T-helper 2 cell treated with Interferon-gamma antibody and Interleukin-4, amounts not matched to agents 5 μg/mL and 100 μg/mL, for 36 hours (primary cell): ENCODE measurements around the gene POLR3B.

Experiments used
- DNase-seq: peaks from one replicate; pipeline ENCODE4 v3.0.0; 2021; ENCODE audit warnings: low spot score
- H3K27ac Mint-ChIP-seq: one replicate; pipeline ENCODE4 v1.8.0; 2021; ENCODE audit warnings: mild to moderate bottlenecking, mixed read lengths
- H3K27me3 Mint-ChIP-seq: one replicate; pipeline ENCODE4 v1.8.0; 2021; ENCODE audit warnings: low read depth, mixed read lengths
- H3K36me3 Mint-ChIP-seq: one replicate; pipeline ENCODE4 v1.8.0; 2021; ENCODE audit warnings: low read depth, mixed read lengths
- H3K4me1 Mint-ChIP-seq: one replicate; pipeline ENCODE4 v1.8.0; 2021; ENCODE audit warnings: low read depth, mixed read lengths
- H3K4me3 Mint-ChIP-seq: one replicate; pipeline ENCODE4 v1.8.0; 2022; ENCODE audit warnings: mild to moderate bottlenecking, moderate library complexity, mixed read lengths
- H3K9me3 Mint-ChIP-seq: one replicate; pipeline ENCODE4 v1.8.0; 2021; ENCODE audit warnings: mixed read lengths

POLR3B gene

DNA sequence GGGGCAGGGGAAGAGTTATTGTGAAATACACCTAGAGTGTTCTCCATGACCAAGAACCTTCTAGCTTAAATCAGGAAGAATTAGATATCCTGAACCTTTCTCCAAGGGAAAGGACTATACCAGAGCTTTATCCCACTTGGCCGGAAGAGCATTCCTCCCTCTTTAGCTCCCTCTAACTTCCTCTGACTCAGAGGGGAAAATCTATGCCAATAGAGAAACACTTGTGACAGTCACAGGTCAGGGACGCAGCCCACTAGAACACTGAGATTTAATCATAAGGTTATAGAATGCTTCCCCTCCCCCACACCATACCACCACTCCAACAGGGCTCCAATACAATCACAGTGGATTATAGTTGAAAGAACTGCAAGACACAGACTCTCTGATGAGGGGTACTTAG, 169.8 kb downstream of the POLR3B start:
- DNase-seq: no peak
- Mint-ChIP-seq H3K36me3 (no peaks in the 10 kb centered on the region), H3K9me3 (peaks cover 4% of the 10 kb centered on the region), H3K27ac (no peak overlapping the region), H3K27me3 (peaks cover 17% of the 10 kb centered on the region), H3K4me3 (no peak overlapping the region), H3K4me1 (no peaks in the 10 kb centered on the region)

DNA sequence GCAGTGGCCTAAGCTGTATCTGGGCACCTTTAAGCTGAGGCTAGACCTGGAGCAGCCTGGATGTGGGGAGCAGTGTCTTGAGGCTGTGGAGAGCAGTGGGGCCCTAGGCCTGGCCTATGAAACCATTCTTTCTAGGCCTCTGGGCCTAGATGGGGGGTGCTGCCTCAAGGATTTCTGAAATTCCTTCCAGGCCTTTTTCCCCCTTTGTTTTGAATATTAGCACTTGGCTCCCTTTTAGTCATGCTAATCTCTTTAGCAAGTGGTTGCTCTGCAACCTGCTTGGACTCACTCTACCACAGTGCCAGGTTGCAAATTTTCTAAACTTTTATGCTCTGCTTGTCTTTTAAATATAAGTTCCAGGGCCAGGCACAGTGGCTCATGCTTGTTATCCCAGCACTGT, 183.7 kb downstream of the POLR3B start:
- H3K4me1 Mint-ChIP-seq: no peaks in the 10 kb centered on the region
- H3K36me3 Mint-ChIP-seq: no peaks in the 10 kb centered on the region
- no peaks in the 10 kb centered on the region for H3K9me3 Mint-ChIP-seq
- no peak overlapping the region for H3K27ac Mint-ChIP-seq
- no peak for DNase-seq
- peaks cover under 1% of the 10 kb centered on the region for H3K27me3 Mint-ChIP-seq
- no peak overlapping the region for H3K4me3 Mint-ChIP-seq

DNA sequence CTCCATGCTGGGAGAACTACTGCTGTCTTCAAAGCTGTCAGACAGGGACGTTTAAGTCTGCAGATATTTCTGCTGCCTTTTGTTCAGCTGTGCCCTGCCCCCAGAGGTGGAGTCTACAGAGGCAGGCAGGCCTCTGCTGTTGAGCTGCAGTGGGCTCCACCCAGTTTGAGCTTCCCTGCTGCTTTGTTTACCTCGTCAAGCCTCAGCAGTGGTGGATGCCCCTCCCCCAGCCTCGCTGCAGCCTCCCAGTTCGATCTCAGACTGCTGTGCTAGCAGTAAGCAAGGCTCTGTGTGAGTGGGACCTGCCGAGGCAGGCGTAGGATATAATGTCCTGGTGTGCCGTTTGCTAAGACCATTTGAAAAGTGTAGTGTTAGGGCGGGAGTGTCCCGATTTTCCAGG, 193.9 kb downstream of the POLR3B start:
- Mint-ChIP-seq H3K36me3 (no peaks in the 10 kb centered on the region), H3K27me3 (peaks cover 8% of the 10 kb centered on the region), H3K9me3 (peaks cover 20% of the 10 kb centered on the region), H3K4me3 (no peak overlapping the region), H3K27ac (no peak overlapping the region), H3K4me1 (no peaks in the 10 kb centered on the region)
- no peak for DNase-seq

DNA sequence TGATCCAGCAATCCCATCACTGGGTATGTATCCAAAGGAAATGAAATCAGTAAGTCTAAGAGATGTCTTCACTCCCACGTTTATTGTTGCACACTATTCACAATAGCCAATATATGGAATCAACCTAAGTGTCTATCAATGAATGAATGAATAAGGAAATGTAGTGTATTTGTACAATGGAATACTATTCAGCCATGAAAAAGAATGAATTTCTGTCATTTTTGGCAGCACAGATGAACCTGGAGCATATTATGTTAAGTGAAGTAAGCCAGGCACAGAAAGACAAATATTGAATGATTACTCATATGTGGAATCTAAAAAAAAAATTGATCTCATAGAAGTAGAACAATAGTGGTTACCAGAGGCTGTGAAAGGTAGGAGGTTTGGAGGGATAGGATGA, 194.7 kb downstream of the POLR3B start:
- no peak for DNase-seq
- Mint-ChIP-seq H3K4me3 (no peak overlapping the region), H3K36me3 (no peaks in the 10 kb centered on the region), H3K4me1 (no peaks in the 10 kb centered on the region), H3K27ac (no peak overlapping the region), H3K27me3 (peaks cover 8% of the 10 kb centered on the region), H3K9me3 (peaks cover 20% of the 10 kb centered on the region)
